Uterus (tissue), 2 donors: ENCODE results near the gene DPH1.

ENCODE experiments used
- CTCF ChIP-seq, 4 experiments: fragments of 200-600 bp in 2 of 4; fragments of 450-650 bp in 2 of 4; sonication (generic) in 2 of 4; IDR thresholded peaks; one replicate each; pipeline ENCODE4 v1.5.1; 2016 to 2019; ENCODE audit warnings: antibody characterized with exemption in 4 of 4, mild to moderate bottlenecking in 2 of 4, moderate library complexity in 1 of 4
- POLR2A ChIP-seq, 2 donors: fragments of 450-650 bp; IDR thresholded peaks; one replicate each; pipeline ENCODE4 v1.6.1; 2016; ENCODE audit warnings: antibody characterized with exemption in 2 of 2, mild to moderate bottlenecking in 1 of 2, moderate library complexity in 1 of 2

- TF ChIP-seq CTCF (IDR thresholded peaks at IDR 0.05), result no peak
- TF ChIP-seq POLR2A (IDR thresholded peaks at IDR 0.05), result no peak
These were observed 57.8 kb downstream of the DPH1 start for GRCh38 chr17:2087597-2088211.
